Effector memory CD4-positive, alpha-beta T cell (primary cell): Measurements from ENCODE around the gene ANKMY1.
"Not testable (repeated sequence)": the region's sequence is repeated elsewhere in the genome, so short reads cannot be mapped to it uniquely, and the experiment has no call there.

Experiments
- DNase-seq, 3 donors: peaks; one replicate each; pipeline ENCODE4 v3.0.0-alpha.2; 2020
- H3K27ac ChIP-seq: 2 replicates; pipeline ENCODE4 v1.7.0; 2013; ENCODE audit warnings: mild to moderate bottlenecking, low read length, moderate library complexity; ENCODE audit not compliant: insufficient read depth, poor library complexity, severe bottlenecking
- H3K27me3 ChIP-seq: replicated peaks from 2 replicates; pipeline ENCODE4 v1.7.0; 2013; ENCODE audit warnings: mild to moderate bottlenecking, low read length; ENCODE audit not compliant: insufficient read depth, control insufficient read depth, poor library complexity, severe bottlenecking
- H3K36me3 ChIP-seq: 2 replicates; pipeline ENCODE4 v1.7.0; 2013; ENCODE audit warnings: mild to moderate bottlenecking, low read length, moderate library complexity; ENCODE audit not compliant: control insufficient read depth, insufficient read depth
- H3K4me1 ChIP-seq: 2 replicates; pipeline ENCODE4 v1.7.0; 2013; ENCODE audit warnings: low read length, mild to moderate bottlenecking; ENCODE audit not compliant: control insufficient read depth, insufficient read depth, poor library complexity, severe bottlenecking
- H3K4me3 ChIP-seq: 2 replicates; pipeline ENCODE4 v1.7.0; 2013; ENCODE audit warnings: low read length, low read depth, mild to moderate bottlenecking; ENCODE audit not compliant: insufficient read depth, poor library complexity, severe bottlenecking
- H3K9me3 ChIP-seq: 2 replicates; pipeline ENCODE4 v1.7.0; 2013; ENCODE audit warnings: mild to moderate bottlenecking, low read length, moderate library complexity; ENCODE audit not compliant: control insufficient read depth

The ANKMY1 gene

GRCh38 chr2:240502430-240503121 is 55.2 kb downstream of the ANKMY1 start:
- Histone ChIP-seq H3K9me3 (no peaks in the 10 kb centered on the region), H3K4me3 (no peak overlapping the region), H3K36me3 (peaks cover 11% of the 10 kb centered on the region), H3K4me1 (no peaks in the 10 kb centered on the region), H3K27ac (no peak overlapping the region), H3K27me3 (no peaks in the 10 kb centered on the region)
- DNase-seq: no peak

- Histone ChIP-seq H3K4me3 (no peak overlapping the region), H3K27me3 (no peaks in the 10 kb centered on the region), H3K27ac (no peak overlapping the region), H3K36me3 (peaks cover 15% of the 10 kb centered on the region), H3K4me1 (no peaks in the 10 kb centered on the region), H3K9me3 (no peaks in the 10 kb centered on the region)
- no peak for DNase-seq
Measured at GRCh38 chr2:240502059-240502429, 55.7 kb downstream of the ANKMY1 start.

- no peaks in the 10 kb centered on the region for H3K27me3 ChIP-seq
- DNase-seq: no peak
- no peaks in the 10 kb centered on the region for H3K4me1 ChIP-seq
- H3K36me3 ChIP-seq: peaks cover 18% of the 10 kb centered on the region
- H3K4me3 ChIP-seq: no peak overlapping the region
- no peaks in the 10 kb centered on the region for H3K9me3 ChIP-seq
- no peak overlapping the region for H3K27ac ChIP-seq
Measured at GRCh38 chr2:240501531-240501991, 56.2 kb downstream of the ANKMY1 start.

GRCh38 chr2:240500561-240501423 is 57.0 kb downstream of the ANKMY1 start:
- no peak for DNase-seq
- Histone ChIP-seq H3K4me3 (no peak overlapping the region), H3K9me3 (no peaks in the 10 kb centered on the region), H3K4me1 (no peaks in the 10 kb centered on the region), H3K27me3 (no peaks in the 10 kb centered on the region), H3K27ac (no peak overlapping the region), H3K36me3 (peaks cover 18% of the 10 kb centered on the region)

- H3K36me3 ChIP-seq: peaks cover 18% of the 10 kb centered on the region
- H3K9me3 ChIP-seq: no peaks in the 10 kb centered on the region
- no peaks in the 10 kb centered on the region for H3K27me3 ChIP-seq
- no peak overlapping the region for H3K4me3 ChIP-seq
- DNase-seq: no peak
- no peak overlapping the region for H3K27ac ChIP-seq
- H3K4me1 ChIP-seq: no peaks in the 10 kb centered on the region
Measured at GRCh38 chr2:240499309-240500301, 58.2 kb downstream of the ANKMY1 start.

GRCh38 chr2:240498958-240499260 is 58.9 kb downstream of the ANKMY1 start:
- Histone ChIP-seq H3K4me3 (no peak overlapping the region), H3K9me3 (no peaks in the 10 kb centered on the region), H3K36me3 (peaks cover 18% of the 10 kb centered on the region), H3K27ac (no peak overlapping the region), H3K4me1 (no peaks in the 10 kb centered on the region), H3K27me3 (no peaks in the 10 kb centered on the region)
- no peak for DNase-seq

GRCh38 chr2:240498171-240498957 is 59.4 kb downstream of the ANKMY1 start:
- H3K4me3 ChIP-seq: no peak overlapping the region
- DNase-seq: no peak
- H3K36me3 ChIP-seq: peaks cover 18% of the 10 kb centered on the region
- H3K9me3 ChIP-seq: no peaks in the 10 kb centered on the region
- no peaks in the 10 kb centered on the region for H3K4me1 ChIP-seq
- H3K27ac ChIP-seq: no peak overlapping the region
- no peaks in the 10 kb centered on the region for H3K27me3 ChIP-seq

- peaks cover 18% of the 10 kb centered on the region for H3K36me3 ChIP-seq
- not testable (repeated sequence) for H3K27ac ChIP-seq, DNase-seq, H3K9me3 ChIP-seq, H3K4me3 ChIP-seq, H3K27me3 ChIP-seq, H3K4me1 ChIP-seq
Measured at GRCh38 chr2:240497082-240497481, 60.7 kb downstream of the ANKMY1 start.

- not testable (repeated sequence) for H3K9me3 ChIP-seq, H3K27ac ChIP-seq, H3K4me3 ChIP-seq, H3K27me3 ChIP-seq, DNase-seq, H3K4me1 ChIP-seq
- peaks cover 14% of the 10 kb centered on the region for H3K36me3 ChIP-seq
Measured at GRCh38 chr2:240494942-240495341, 62.8 kb downstream of the ANKMY1 start.
